DOHH2 (cell line): Measurements from ENCODE around the gene XRCC5.

Source experiments
- EZH2phosphoT487 ChIP-seq: fragments of 200-600 bp; sonication (generic); IDR thresholded peaks from 2 replicates; pipeline ENCODE4 v1.6.1; 2017; ENCODE audit warnings: borderline replicate concordance, mild to moderate bottlenecking, antibody characterized with exemption, low read length, moderate library complexity, mixed read lengths
- TF ChIP-seq, protein P1 (sequence below): fragments of 200-600 bp; sonication (generic); IDR thresholded peaks from one replicate; pipeline ENCODE4 v1.5.1; 2014; ENCODE audit warnings: antibody characterized with exemption, mild to moderate bottlenecking, low read depth, low read length; ENCODE audit not compliant: poor library complexity, severe bottlenecking

DNA sequence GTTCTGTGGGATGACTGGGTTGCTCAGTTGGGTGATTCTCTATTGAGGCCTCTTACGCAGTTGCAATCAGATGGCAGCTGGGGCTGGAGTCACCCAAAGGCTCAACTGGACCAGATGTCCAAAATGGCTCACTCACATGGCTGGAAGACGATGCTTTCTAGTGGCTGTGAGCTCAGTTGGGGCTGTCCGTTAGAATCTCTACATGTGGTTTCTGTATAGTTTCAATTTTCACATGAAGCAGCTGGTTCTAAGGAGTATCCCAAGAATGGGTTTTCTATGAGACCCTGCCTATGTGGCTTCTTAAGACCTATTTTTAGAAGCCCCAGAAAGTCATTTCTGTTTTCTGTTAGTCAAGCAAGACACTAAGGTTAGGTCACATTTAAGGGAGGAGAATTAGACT lies 4.4 kb downstream of the XRCC5 start:
- TF ChIP-seq, protein P1, sequence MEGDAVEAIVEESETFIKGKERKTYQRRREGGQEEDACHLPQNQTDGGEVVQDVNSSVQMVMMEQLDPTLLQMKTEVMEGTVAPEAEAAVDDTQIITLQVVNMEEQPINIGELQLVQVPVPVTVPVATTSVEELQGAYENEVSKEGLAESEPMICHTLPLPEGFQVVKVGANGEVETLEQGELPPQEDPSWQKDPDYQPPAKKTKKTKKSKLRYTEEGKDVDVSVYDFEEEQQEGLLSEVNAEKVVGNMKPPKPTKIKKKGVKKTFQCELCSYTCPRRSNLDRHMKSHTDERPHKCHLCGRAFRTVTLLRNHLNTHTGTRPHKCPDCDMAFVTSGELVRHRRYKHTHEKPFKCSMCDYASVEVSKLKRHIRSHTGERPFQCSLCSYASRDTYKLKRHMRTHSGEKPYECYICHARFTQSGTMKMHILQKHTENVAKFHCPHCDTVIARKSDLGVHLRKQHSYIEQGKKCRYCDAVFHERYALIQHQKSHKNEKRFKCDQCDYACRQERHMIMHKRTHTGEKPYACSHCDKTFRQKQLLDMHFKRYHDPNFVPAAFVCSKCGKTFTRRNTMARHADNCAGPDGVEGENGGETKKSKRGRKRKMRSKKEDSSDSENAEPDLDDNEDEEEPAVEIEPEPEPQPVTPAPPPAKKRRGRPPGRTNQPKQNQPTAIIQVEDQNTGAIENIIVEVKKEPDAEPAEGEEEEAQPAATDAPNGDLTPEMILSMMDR, result no peak
- no peak for TF ChIP-seq EZH2phosphoT487
